ENCODE data around the gene TBPL1.

Gene TBPL1

GRCh38 chr6:134028438-134028837, 75.4 kb downstream of the TBPL1 start:
- intact Hi-C loops (cut with DNase I; ENCODE audit: low total_unique reads), result no loop called here
- TF ChIP-seq, protein P1, sequence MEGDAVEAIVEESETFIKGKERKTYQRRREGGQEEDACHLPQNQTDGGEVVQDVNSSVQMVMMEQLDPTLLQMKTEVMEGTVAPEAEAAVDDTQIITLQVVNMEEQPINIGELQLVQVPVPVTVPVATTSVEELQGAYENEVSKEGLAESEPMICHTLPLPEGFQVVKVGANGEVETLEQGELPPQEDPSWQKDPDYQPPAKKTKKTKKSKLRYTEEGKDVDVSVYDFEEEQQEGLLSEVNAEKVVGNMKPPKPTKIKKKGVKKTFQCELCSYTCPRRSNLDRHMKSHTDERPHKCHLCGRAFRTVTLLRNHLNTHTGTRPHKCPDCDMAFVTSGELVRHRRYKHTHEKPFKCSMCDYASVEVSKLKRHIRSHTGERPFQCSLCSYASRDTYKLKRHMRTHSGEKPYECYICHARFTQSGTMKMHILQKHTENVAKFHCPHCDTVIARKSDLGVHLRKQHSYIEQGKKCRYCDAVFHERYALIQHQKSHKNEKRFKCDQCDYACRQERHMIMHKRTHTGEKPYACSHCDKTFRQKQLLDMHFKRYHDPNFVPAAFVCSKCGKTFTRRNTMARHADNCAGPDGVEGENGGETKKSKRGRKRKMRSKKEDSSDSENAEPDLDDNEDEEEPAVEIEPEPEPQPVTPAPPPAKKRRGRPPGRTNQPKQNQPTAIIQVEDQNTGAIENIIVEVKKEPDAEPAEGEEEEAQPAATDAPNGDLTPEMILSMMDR (IDR thresholded peaks at IDR 0.05), result no peak

DNA sequence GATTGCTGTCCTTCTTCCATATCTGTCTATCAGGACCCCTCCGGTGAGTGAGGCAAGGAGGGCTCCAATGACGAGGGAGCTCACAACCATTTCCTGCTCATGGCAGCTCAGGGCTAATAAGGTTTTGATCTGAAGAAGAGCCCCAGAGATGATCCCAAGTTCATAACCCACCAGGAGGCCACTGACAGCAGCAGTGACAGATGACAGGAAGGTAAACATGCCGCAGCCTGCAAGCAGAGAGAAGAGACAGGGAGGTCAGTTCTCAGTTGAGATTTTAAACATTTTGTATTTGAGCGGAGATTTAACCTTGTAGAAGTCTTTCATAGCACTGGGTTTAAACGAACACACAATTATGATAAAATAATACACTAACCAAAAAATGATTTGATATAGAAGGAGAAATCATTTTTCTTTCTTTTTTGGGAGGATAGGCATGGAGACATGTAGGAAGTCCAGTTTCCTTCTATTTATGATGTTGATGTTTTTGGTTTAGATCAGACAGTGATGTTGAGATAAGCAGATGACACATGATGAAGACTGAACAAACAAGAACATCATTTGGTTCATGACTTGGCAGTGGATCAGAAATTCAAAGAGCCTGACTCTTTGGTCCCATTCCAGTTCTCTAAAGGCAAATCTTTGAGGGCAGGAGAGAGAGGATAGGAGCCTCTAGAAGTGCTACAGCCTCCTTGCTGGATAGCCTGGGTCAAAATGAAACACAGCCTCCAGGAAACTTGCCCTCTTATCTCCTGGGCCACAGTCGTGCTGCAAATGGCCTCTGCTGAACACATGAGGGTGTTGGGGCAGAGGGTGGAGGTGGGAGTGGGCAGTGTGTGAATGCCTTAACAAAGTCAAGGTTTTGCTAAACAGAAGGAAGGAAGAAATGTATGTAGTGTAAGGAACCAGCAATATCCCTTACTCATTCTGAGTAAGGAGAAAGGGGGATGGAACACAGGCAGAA, 76.8 kb downstream of the TBPL1 start:
- no peak for DNase-seq
- TF ChIP-seq, protein P1 (IDR thresholded peaks at IDR 0.05), result no peak
- intact Hi-C loops (cut with DNase I; ENCODE audit: low total_unique reads), result no loop called here
- no peaks in the 10 kb centered on the region for H3K9me3 ChIP-seq
- peaks cover 0 to 15% (median 14%) of the 10 kb centered on the region in 3 donors for H3K36me3 ChIP-seq
- H3K27me3 ChIP-seq, result no peaks in the 10 kb centered on the region
- peaks cover 0 to 2% (median 0%) of the 10 kb centered on the region in 4 donors for H3K4me1 ChIP-seq
- no peak overlapping the region for H3K27ac ChIP-seq
- H3K4me3 ChIP-seq, result no peak overlapping the region

More at GRCh38 chr6:134028438-134028837, 75.4 kb downstream of the TBPL1 start:
- no peaks in the 10 kb centered on the region for H3K4me1 ChIP-seq
- no peak for DNase-seq
- no peaks in the 10 kb centered on the region for H3K9me3 ChIP-seq
- no peak overlapping the region for H3K4me3 ChIP-seq
- no peak overlapping the region for H3K27ac ChIP-seq
- no peaks in the 10 kb centered on the region for H3K27me3 ChIP-seq
- H3K36me3 ChIP-seq, result peaks cover 0 to 20% (median 14%) of the 10 kb centered on the region in 3 donors

DNA sequence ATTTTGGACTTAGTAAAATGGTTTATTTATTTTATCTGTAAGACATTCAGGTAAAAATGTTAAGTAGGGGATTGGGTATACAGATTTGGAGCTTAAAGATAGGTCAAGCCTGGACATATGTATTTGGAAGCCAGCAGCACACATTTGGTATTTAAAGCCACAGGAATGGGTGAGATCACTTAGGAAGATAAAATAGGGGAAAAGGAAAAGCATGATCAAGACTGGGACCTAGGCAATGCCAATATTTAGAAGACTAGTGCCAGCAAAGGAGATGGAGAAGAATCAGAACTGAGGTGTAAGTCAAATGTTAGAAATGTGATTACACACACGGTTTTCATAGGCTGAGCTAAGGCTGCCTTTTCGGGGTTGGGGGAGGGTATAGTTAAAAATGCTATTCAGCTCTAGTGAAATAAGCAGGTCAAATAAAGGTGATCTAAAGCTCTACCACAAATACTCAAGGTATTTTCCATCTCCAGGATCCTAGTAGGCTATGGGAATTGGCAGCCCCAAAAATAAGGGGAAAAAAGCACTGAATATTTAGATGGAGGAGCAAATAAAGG, 78.8 kb downstream of the TBPL1 start:
- H3K27me3 ChIP-seq, result no peaks in the 10 kb centered on the region
- no peaks in the 10 kb centered on the region for H3K9me3 ChIP-seq
- H3K4me1 ChIP-seq, result peaks cover 0 to 17% (median 7%) of the 10 kb centered on the region in 4 donors
- no peak overlapping the region for H3K27ac ChIP-seq
- no peak overlapping the region for H3K4me3 ChIP-seq
- DNase-seq, result no peak
- peaks cover 0 to 15% (median 14%) of the 10 kb centered on the region in 3 donors for H3K36me3 ChIP-seq
- intact Hi-C loops (cut with DNase I; ENCODE audit: low total_unique reads), result no loop called here
- TF ChIP-seq, protein P1 (IDR thresholded peaks at IDR 0.05), result no peak

GRCh38 chr6:134034478-134034877, 81.5 kb downstream of the TBPL1 start:
- intact Hi-C loops (cut with DNase I; ENCODE audit: low total_unique reads), result no loop called here
- TF ChIP-seq, protein P1 (IDR thresholded peaks at IDR 0.05), result no peak
- H3K27ac ChIP-seq, result peak overlapping the region in 1 of 2 donors; percentile 50

DNA sequence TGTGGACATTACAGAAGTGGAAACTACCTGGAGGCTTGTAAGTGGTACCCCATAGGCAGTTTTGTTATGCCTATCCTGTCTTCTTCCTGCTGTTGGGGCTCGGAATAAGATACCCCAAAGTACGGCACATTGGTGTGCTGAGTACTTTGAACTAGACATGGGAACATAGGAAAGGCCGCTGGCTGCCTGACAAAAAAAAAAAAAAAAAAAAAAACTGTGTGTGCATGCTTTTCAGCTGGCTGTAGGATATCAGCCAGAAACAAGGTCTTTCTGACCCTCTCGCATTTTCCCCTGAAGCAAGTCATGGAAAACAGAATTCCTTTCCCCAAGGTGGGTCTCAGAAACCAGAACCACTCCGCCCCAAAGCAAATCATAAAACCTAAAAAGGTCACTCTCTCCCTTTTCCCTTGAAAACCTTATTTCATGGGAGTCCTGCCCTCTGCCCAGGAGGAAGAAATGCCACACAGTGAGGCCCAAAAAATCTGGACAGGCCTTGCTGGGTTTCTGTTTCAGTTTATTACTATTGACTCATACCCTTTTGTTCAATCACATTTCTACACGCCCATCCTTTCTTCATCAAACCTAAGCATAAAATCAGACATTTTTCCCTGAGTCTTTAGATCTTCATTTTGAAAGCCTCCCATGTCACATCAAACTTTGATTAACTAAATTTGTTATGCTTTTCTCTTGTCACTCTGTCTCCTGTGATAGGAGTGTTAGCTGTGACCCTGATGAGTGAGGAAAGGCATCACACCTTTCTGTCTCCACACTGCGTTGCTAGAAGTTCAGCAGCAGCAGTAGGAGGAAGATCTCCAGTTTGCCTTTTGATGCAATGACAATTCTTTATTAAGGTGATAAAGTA, 82.2 kb downstream of the TBPL1 start:
- DNase-seq, result no peak
- Histone ChIP-seq H3K9me3 (no peaks in the 10 kb centered on the region), H3K4me1 (peaks cover 0 to 17% (median 7%) of the 10 kb centered on the region in 4 donors), H3K36me3 (no peaks in the 10 kb centered on the region), H3K27me3 (no peaks in the 10 kb centered on the region), H3K27ac (peak overlapping the region; percentile 37 to 50), H3K4me3 (no peak overlapping the region)
- TF ChIP-seq, protein P1 (IDR thresholded peaks at IDR 0.05), result no peak
- intact Hi-C loops (cut with DNase I; ENCODE audit: low total_unique reads), result no loop called here

More at GRCh38 chr6:134034478-134034877, 81.5 kb downstream of the TBPL1 start:
- Histone ChIP-seq H3K4me3 (no peak overlapping the region), H3K9me3 (no peaks in the 10 kb centered on the region), H3K27me3 (no peaks in the 10 kb centered on the region), H3K4me1 (peaks cover 0 to 17% (median 7%) of the 10 kb centered on the region in 4 donors), H3K36me3 (peaks cover 0 to 1% (median 0%) of the 10 kb centered on the region in 3 donors)
- no peak for DNase-seq
